GM12878 (cell line): ENCODE measurements around the gene C17orf107. TPM values are rescaled to one million over a fixed set of nuclear protein-coding genes. Genes with fewer than 3 reads are reported as not detected.

Experiments
- ATAC-seq: fragments of 200-7000 bp; cut with Tn5 transposase; 3 replicates; pipeline ENCODE4 v1.9.1; 2020; ENCODE audit warnings: mild to moderate bottlenecking, moderate library complexity
- BruUV-seq: library from RNA; stranded (reverse); fragments of 400-500 nt; replicated peaks from 2 replicates; lab custom pipeline; 2021; lab: Mats Ljungman, UMichigan
- CTCF ChIA-PET: fragments of 300-600 bp; sonication (Branson Sonifier 250); formaldehyde crosslinking; extraction: SDS; loops from one replicate; lab custom pipeline; 2021; ENCODE audit warnings: inconsistent platforms; lab: Yijun Ruan, JAX
- POLR2A ChIA-PET: fragments of 350-600 bp; formaldehyde crosslinking; extraction: SDS; loops from one replicate; lab custom pipeline; 2021; ENCODE audit warnings: inconsistent platforms; lab: Charles Lee
- RAD21 ChIA-PET: fragments of 300-600 bp; sonication (Branson Sonifier 250); formaldehyde crosslinking; loops from one replicate; lab custom pipeline; 2023; ENCODE audit warnings: antibody characterized with exemption; ENCODE audit not compliant: unreplicated experiment; lab: Charles Lee
- SMC1A ChIA-PET: fragments of 300-600 bp; sonication (Branson Sonifier 250); formaldehyde crosslinking; loops from one replicate; lab custom pipeline; 2023; ENCODE audit not compliant: unreplicated experiment, uncharacterized antibody; lab: Charles Lee
- DNase-seq: peaks from one replicate; pipeline ENCODE4 v3.0.0-alpha.2; 2011; ENCODE audit warnings: low read depth, low spot score
- FAIRE-seq: peaks from 3 replicates; lab custom pipeline; 2011; peaks lifted over from hg19 to GRCh38; lab: Jason Lieb, UNC
- H2AFZ ChIP-seq: 2 replicates; pipeline ENCODE4 v1.6.0; 2011; ENCODE audit warnings: low read depth, low read length, control low read depth; ENCODE audit not compliant: control insufficient read depth
- H3K27ac ChIP-seq: 2 replicates; pipeline ENCODE4 v1.5.1; 2011; ENCODE audit warnings: control low read depth; ENCODE audit not compliant: control insufficient read depth, insufficient read depth
- H3K27me3 ChIP-seq, 2 experiments: replicated peaks in 1 of 2; 2 replicates each; pipeline versions ENCODE4 v1.6.0 to v1.6.1; 2011; ENCODE audit warnings: low read length in 1 of 2; ENCODE audit not compliant: control insufficient read depth in 2 of 2, insufficient read depth in 2 of 2
- H3K36me3 ChIP-seq, 2 experiments: 2 replicates each; pipeline ENCODE4 v1.5.1; 2011; ENCODE audit warnings: low read length in 1 of 2; ENCODE audit not compliant: control insufficient read depth in 2 of 2, insufficient read depth in 2 of 2
- H3K4me1 ChIP-seq: 2 replicates; pipeline ENCODE4 v1.6.1; 2011; ENCODE audit warnings: mild to moderate bottlenecking, low read length, moderate library complexity, mixed read lengths; ENCODE audit not compliant: control insufficient read depth, insufficient read depth
- H3K4me2 ChIP-seq: 2 replicates; pipeline ENCODE4 v1.6.0; 2011; ENCODE audit warnings: control low read depth; ENCODE audit not compliant: control insufficient read depth, insufficient read depth
- H3K4me3 ChIP-seq: fragments of 200-600 bp; sonication (generic); 2 replicates; pipeline ENCODE4 v1.5.1; 2016
- H3K79me2 ChIP-seq: 2 replicates; pipeline ENCODE4 v1.6.0; 2011; ENCODE audit warnings: low read length; ENCODE audit not compliant: control insufficient read depth, insufficient read depth
- H3K9ac ChIP-seq: 2 replicates; pipeline ENCODE4 v1.8.0; 2011; ENCODE audit warnings: low read length, control low read depth, mixed read lengths; ENCODE audit not compliant: control insufficient read depth, insufficient read depth
- H3K9me3 ChIP-seq: replicated peaks from 3 replicates; pipeline ENCODE4 v1.5.1; 2011; ENCODE audit warnings: mild to moderate bottlenecking, low read length; ENCODE audit not compliant: control insufficient read depth, insufficient read depth
- H4K20me1 ChIP-seq: 2 replicates; pipeline ENCODE4 v1.6.0; 2011; ENCODE audit not compliant: control insufficient read depth, insufficient read depth
- E4F1 ChIP-seq: fragments of 450-650 bp; IDR thresholded peaks from 2 replicates; pipeline ENCODE4 v1.6.1; 2018; ENCODE audit warnings: borderline replicate concordance, mild to moderate bottlenecking; ENCODE audit not compliant: partially characterized antibody
- KLF5 ChIP-seq: fragments of 450-650 bp; IDR thresholded peaks from 2 replicates; pipeline ENCODE4 v1.6.1; 2014; ENCODE audit warnings: mild to moderate bottlenecking; ENCODE audit not compliant: partially characterized antibody
- PAX8 ChIP-seq: fragments of 450-650 bp; IDR thresholded peaks from 2 replicates; pipeline ENCODE4 v1.6.1; 2017; ENCODE audit warnings: mild to moderate bottlenecking, moderate library complexity
- POLR2AphosphoS2 ChIP-seq: IDR thresholded peaks from 2 replicates; pipeline ENCODE4 v1.6.1; 2011; ENCODE audit warnings: low read depth, mild to moderate bottlenecking, low read length, improper control_type of control experiment, moderate library complexity
- SREBF1 ChIP-seq: IDR thresholded peaks from 2 replicates; pipeline ENCODE4 v1.6.1; 2012; ENCODE audit warnings: mild to moderate bottlenecking, low read length
- SRF ChIP-seq, 2 experiments: IDR thresholded peaks; 2 replicates each; pipeline ENCODE4 v1.6.1; 2011; ENCODE audit warnings: low read depth in 2 of 2, low read length in 2 of 2, mild to moderate bottlenecking in 1 of 2, moderate library complexity in 1 of 2
- STAT3 ChIP-seq: IDR thresholded peaks from 2 replicates; pipeline ENCODE4 v1.6.1; 2011; ENCODE audit warnings: low read depth, low read length, improper control_type of control experiment
- ZZZ3 ChIP-seq: IDR thresholded peaks from 2 replicates; pipeline ENCODE4 v1.6.1; 2011; ENCODE audit warnings: low read depth; ENCODE audit not compliant: control insufficient read depth, insufficient read length
- WGBS: methylation state at CpG from one replicate; pipeline ENCODE4 v1.1.6; 2016; ENCODE audit warnings: low lambda C conversion rate; ENCODE audit not compliant: insufficient replicate concordance, insufficient coverage; ENCODE audit errors: missing lambda C conversion rate; 5-methylcytosine and 5-hydroxymethylcytosine counted together
- in situ Hi-C: fragments of 300-500 bp; cut with MboI; formaldehyde crosslinking; loops from 9 replicates; pipeline ENCODE4 v1.14.3; 2018; ENCODE audit warnings: mixed read lengths
- intact Hi-C: fragments of 100-400 bp; cut with micrococcal nuclease; formaldehyde crosslinking; loops from one replicate; pipeline ENCODE4 v1.14.2; 2022; ENCODE audit not compliant: unreplicated experiment
- polyA plus RNA-seq, 11 experiments: library from polyadenylated mRNA; depleted of rRNA in 4 of 11; unstranded in 6 of 11; stranded (reverse) in 5 of 11; fragments of >200 nt; fragmentation: Nextera tagmentation in 4 of 11; fragmentation: Illumina TruSeq in 1 of 11; extraction: Ambion mirVana in 4 of 11; extraction: Trizol in 1 of 11; gene quantifications; 1 replicate in 1 of 11; 2 replicates in 10 of 11; pipeline versions ENCODE4 v1.2.1 to v1.2.3, GENCODE V29; 2011 to 2016; ENCODE audit warnings: inconsistent platforms in 2 of 11, missing spikeins in 2 of 11, low read depth in 1 of 11
- total RNA-seq, 4 experiments: library from RNA; depleted of rRNA in 3 of 4; stranded (reverse); fragments of >200 nt in 3 of 4; fragmentation: Illumina TruSeq in 1 of 4; extraction: Trizol in 1 of 4; gene quantifications; 2 replicates each; pipeline versions ENCODE4 v1.2.1 to v1.2.3, GENCODE V29; 2013 to 2021
- TF ChIP-seq, protein P1 (sequence below): fragments of 150-350 bp; IDR thresholded peaks from 2 replicates; pipeline ENCODE4 v1.6.1; 2016; ENCODE audit warnings: low read depth, low read length
- TF ChIP-seq, protein P2 (sequence below): fragments of 450-650 bp; IDR thresholded peaks from 2 replicates; pipeline ENCODE4 v1.6.1; 2016; ENCODE audit warnings: mild to moderate bottlenecking
- TF ChIP-seq, protein P3 (sequence below): IDR thresholded peaks from 2 replicates; pipeline ENCODE4 v1.6.1; 2011; ENCODE audit warnings: low read depth, low read length, improper control_type of control experiment, borderline replicate concordance

C17orf107 gene
- total and polyA plus RNA-seq, 10 of the 15 experiments (the other 5 are each of a cell fraction or from before 2014, with no cell fraction given) = 0.05 to 0.46 (median 0.11) TPM; not detected in 3

DNA sequence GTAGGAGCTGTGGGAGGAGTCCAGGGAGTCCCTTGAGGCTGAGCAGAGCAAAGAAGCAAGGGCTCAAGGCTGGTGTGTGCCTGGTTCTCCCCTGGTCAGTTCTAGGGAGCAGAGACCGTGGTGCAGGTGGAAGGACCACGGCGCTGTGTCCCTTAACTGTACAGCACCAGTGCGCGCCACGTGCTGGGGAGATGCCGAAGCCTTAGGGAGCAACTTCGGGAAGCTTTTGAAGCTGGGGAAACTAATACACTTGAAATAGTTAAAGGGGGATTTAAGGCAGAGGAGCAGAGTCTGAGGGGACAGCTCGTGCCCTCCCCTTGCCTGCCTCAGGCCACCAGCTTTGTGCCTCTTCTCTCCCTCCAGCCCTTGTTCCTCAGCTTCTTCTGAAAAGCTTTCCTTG lies 38.7 kb upstream of the C17orf107 start (continued):
- TF ChIP-seq POLR2AphosphoS2 = no peak

DNA sequence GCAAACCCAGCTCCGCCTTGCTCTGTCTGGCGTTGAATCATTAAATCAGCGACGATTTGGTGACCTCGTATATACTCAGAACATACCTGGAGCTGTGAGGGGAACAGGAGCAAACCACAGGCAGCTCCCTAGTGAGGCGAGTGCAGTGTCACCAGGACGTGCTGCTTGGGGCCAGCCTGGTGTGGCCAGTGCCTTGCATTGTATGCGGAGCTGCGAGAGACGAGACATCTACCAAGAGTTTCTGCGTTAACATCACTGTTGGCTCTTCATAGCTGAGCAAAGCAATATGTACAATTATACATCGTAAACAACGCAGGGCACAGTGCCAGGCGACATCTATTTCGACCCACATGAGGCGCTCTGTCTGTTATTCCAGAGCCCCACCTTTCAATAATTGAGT lies 38.3 kb upstream of the C17orf107 start:
- Histone ChIP-seq H3K9me3 (no peaks in the 10 kb centered on the region), H3K4me3 (no peak overlapping the region), H3K27me3 (no peaks in the 10 kb centered on the region), H3K9ac (no peak overlapping the region), H4K20me1 (no peaks in the 10 kb centered on the region), H3K36me3 (peaks cover 1 to 3% of the 10 kb centered on the region in 2 experiments; a peak in 3 of 4 replicates), H3K27ac (no peak overlapping the region), H3K4me2 (no peak overlapping the region), H3K79me2 (no peaks in the 10 kb centered on the region), H2AFZ (no peak overlapping the region), H3K4me1 (no peaks in the 10 kb centered on the region)
- ChIA-PET POLR2A (interaction anchor here (0.6 to 1.1 kb wide), 2 partner anchors 24 to 546 kb away, joined by 3 to 4 read pairs; no protein-coding TSS in a partner anchor), CTCF (interaction anchor here (0.6 to 1.6 kb wide), 2 partner anchors 9 to 151 kb away, joined by 3 to 4 read pairs; partner anchors contain the start of gene ARRB2), SMC1A (no interaction called here), RAD21 (no interaction called here)
- intact Hi-C loops = no loop called here
- 99% methylated on average over 16 of the region's 16 CpGs for WGBS
- no TSS peak for BruUV-seq
- no peak for FAIRE-seq
- ATAC-seq = no peak
- no peak for DNase-seq
- in situ Hi-C loops = no loop called here
- TF ChIP-seq KLF5 (no peak), SRF (IDR thresholded peaks at IDR 0.05; ENCODE audit: low read depth in 2 of 2, low read length in 2 of 2) (no peak), ZZZ3 (no peak), PAX8 (no peak), E4F1 (no peak), STAT3 (no peak), SREBF1 (no peak)
- TF ChIP-seq, protein P1, sequence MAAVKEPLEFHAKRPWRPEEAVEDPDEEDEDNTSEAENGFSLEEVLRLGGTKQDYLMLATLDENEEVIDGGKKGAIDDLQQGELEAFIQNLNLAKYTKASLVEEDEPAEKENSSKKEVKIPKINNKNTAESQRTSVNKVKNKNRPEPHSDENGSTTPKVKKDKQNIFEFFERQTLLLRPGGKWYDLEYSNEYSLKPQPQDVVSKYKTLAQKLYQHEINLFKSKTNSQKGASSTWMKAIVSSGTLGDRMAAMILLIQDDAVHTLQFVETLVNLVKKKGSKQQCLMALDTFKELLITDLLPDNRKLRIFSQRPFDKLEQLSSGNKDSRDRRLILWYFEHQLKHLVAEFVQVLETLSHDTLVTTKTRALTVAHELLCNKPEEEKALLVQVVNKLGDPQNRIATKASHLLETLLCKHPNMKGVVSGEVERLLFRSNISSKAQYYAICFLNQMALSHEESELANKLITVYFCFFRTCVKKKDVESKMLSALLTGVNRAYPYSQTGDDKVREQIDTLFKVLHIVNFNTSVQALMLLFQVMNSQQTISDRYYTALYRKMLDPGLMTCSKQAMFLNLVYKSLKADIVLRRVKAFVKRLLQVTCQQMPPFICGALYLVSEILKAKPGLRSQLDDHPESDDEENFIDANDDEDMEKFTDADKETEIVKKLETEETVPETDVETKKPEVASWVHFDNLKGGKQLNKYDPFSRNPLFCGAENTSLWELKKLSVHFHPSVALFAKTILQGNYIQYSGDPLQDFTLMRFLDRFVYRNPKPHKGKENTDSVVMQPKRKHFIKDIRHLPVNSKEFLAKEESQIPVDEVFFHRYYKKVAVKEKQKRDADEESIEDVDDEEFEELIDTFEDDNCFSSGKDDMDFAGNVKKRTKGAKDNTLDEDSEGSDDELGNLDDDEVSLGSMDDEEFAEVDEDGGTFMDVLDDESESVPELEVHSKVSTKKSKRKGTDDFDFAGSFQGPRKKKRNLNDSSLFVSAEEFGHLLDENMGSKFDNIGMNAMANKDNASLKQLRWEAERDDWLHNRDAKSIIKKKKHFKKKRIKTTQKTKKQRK = no peak
- TF ChIP-seq, protein P2, sequence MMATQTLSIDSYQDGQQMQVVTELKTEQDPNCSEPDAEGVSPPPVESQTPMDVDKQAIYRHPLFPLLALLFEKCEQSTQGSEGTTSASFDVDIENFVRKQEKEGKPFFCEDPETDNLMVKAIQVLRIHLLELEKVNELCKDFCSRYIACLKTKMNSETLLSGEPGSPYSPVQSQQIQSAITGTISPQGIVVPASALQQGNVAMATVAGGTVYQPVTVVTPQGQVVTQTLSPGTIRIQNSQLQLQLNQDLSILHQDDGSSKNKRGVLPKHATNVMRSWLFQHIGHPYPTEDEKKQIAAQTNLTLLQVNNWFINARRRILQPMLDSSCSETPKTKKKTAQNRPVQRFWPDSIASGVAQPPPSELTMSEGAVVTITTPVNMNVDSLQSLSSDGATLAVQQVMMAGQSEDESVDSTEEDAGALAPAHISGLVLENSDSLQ = no peak
- TF ChIP-seq, protein P3, sequence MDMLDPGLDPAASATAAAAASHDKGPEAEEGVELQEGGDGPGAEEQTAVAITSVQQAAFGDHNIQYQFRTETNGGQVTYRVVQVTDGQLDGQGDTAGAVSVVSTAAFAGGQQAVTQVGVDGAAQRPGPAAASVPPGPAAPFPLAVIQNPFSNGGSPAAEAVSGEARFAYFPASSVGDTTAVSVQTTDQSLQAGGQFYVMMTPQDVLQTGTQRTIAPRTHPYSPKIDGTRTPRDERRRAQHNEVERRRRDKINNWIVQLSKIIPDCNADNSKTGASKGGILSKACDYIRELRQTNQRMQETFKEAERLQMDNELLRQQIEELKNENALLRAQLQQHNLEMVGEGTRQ = no peak
